Adrenal gland (tissue), 5 donors: ENCODE measurements around the gene CLEC16A.

Experiments
- POLR2A ChIP-seq, 2 donors: fragments of 450-650 bp; IDR thresholded peaks; one replicate each; pipeline ENCODE4 v1.6.1; 2017; ENCODE audit warnings: antibody characterized with exemption in 2 of 2, mild to moderate bottlenecking in 2 of 2, moderate library complexity in 1 of 2
- TF ChIP-seq, protein P1 (sequence below), 6 experiments: fragments of 450-650 bp in 4 of 6; fragments of 200-600 bp in 2 of 6; sonication (generic) in 1 of 6; IDR thresholded peaks; 1 replicate in 5 of 6; 2 replicates in 1 of 6; pipeline versions ENCODE4 v1.5.1 to v1.8.0; 2016 to 2021; ENCODE audit warnings: antibody characterized with exemption in 6 of 6, mild to moderate bottlenecking in 2 of 6, moderate library complexity in 1 of 6
- donor health status: DM: no; HTN: no; CAD: no.

- TF ChIP-seq, protein P1, sequence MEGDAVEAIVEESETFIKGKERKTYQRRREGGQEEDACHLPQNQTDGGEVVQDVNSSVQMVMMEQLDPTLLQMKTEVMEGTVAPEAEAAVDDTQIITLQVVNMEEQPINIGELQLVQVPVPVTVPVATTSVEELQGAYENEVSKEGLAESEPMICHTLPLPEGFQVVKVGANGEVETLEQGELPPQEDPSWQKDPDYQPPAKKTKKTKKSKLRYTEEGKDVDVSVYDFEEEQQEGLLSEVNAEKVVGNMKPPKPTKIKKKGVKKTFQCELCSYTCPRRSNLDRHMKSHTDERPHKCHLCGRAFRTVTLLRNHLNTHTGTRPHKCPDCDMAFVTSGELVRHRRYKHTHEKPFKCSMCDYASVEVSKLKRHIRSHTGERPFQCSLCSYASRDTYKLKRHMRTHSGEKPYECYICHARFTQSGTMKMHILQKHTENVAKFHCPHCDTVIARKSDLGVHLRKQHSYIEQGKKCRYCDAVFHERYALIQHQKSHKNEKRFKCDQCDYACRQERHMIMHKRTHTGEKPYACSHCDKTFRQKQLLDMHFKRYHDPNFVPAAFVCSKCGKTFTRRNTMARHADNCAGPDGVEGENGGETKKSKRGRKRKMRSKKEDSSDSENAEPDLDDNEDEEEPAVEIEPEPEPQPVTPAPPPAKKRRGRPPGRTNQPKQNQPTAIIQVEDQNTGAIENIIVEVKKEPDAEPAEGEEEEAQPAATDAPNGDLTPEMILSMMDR (IDR thresholded peaks at IDR 0.05), result no peak
- TF ChIP-seq POLR2A (IDR thresholded peaks at IDR 0.05), result no peak
Observed at GRCh38 chr16:11196286-11196828, 252.0 kb downstream of the CLEC16A start.
